ENCODE measurements around the gene CYP26C1. TPM values are rescaled to one million over a fixed set of nuclear protein-coding genes. Genes with fewer than 3 reads are reported as not detected.
"Not testable (repeated sequence)": the region's sequence is repeated elsewhere in the genome, so short reads cannot be mapped to it uniquely, and the experiment has no call there.

CYP26C1 gene
- total RNA-seq, 1 experiment from 2014 or later, result 0.07 TPM

DNA sequence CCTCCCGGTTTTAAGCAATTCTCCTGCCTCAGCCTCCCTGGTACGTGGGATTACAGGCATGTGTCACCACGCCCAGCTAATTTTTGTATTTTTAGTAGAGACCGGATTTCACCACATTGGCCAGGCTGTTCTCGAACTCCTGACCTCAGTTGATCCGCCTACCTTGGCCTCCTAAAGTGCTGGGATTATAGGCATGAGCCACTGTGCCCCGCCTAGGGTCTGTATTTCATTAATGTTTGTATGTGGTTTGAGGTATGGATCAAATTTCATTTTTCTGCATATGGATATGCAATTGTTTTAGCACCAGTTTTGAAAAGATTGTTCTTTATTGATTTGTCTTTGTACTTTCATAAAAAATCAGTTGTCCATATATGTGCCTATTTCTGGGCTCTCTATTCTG is 39.1 kb downstream of the CYP26C1 start:
- no peak for DNase-seq (ENCODE audit: low read depth, low spot score)
- H3K9me3 ChIP-seq (ENCODE audit: control insufficient read depth in 1 of 2, insufficient read depth in 1 of 2, low read depth in 1 of 2, low read length in 2 of 2), result peaks cover 0 to 5% of the 10 kb centered on the region in 2 experiments; a peak in 2 of 4 replicates
- RAD21 ChIA-PET (ENCODE audit: low non-redundant PET in 1 of 2, low total read pairs in 2 of 2, uncharacterized antibody in 2 of 2, unreplicated experiment in 2 of 2), result no interaction called here
- H3K9ac ChIP-seq (ENCODE audit: low read length), result no peak overlapping the region
- H3K27me3 ChIP-seq (ENCODE audit: insufficient read depth, low read length), result no peaks in the 10 kb centered on the region
- H3K4me1 ChIP-seq (ENCODE audit: control insufficient read depth in 1 of 2, insufficient read depth in 2 of 2, low read length in 2 of 2), result peaks cover 0 to 7% of the 10 kb centered on the region in 2 experiments; a peak in 1 of 4 replicates
- H3K4me3 ChIP-seq (replicated peaks in 1 of 2; ENCODE audit: low read depth in 1 of 2, low read length in 2 of 2), result no peak overlapping the region
- no peaks in the 10 kb centered on the region for H3K36me3 ChIP-seq (ENCODE audit: control insufficient read depth in 1 of 2, insufficient read depth in 2 of 2, low read length in 2 of 2)
- ATAC-seq, result no peak
- H3K9me2 ChIP-seq (ENCODE audit: insufficient read depth), result no peaks in the 10 kb centered on the region
- no peak for TF ChIP-seq ZNF274 (IDR thresholded peaks at IDR 0.05; ENCODE audit: low read depth, low read length)
- no peak for TF ChIP-seq ZFX (IDR thresholded peaks at IDR 0.05)
- no peak for TF ChIP-seq SIN3A (IDR thresholded peaks at IDR 0.05; ENCODE audit: low read depth)
- no peak for TF ChIP-seq SRF (IDR thresholded peaks at IDR 0.05; ENCODE audit: low read depth)
- no peak for TF ChIP-seq CEBPB (IDR thresholded peaks at IDR 0.05; ENCODE audit: low read depth)
- TF ChIP-seq, protein P1, sequence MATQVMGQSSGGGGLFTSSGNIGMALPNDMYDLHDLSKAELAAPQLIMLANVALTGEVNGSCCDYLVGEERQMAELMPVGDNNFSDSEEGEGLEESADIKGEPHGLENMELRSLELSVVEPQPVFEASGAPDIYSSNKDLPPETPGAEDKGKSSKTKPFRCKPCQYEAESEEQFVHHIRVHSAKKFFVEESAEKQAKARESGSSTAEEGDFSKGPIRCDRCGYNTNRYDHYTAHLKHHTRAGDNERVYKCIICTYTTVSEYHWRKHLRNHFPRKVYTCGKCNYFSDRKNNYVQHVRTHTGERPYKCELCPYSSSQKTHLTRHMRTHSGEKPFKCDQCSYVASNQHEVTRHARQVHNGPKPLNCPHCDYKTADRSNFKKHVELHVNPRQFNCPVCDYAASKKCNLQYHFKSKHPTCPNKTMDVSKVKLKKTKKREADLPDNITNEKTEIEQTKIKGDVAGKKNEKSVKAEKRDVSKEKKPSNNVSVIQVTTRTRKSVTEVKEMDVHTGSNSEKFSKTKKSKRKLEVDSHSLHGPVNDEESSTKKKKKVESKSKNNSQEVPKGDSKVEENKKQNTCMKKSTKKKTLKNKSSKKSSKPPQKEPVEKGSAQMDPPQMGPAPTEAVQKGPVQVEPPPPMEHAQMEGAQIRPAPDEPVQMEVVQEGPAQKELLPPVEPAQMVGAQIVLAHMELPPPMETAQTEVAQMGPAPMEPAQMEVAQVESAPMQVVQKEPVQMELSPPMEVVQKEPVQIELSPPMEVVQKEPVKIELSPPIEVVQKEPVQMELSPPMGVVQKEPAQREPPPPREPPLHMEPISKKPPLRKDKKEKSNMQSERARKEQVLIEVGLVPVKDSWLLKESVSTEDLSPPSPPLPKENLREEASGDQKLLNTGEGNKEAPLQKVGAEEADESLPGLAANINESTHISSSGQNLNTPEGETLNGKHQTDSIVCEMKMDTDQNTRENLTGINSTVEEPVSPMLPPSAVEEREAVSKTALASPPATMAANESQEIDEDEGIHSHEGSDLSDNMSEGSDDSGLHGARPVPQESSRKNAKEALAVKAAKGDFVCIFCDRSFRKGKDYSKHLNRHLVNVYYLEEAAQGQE (IDR thresholded peaks at IDR 0.05; ENCODE audit: low read depth), result no peak
- TF ChIP-seq TCF7L2 (IDR thresholded peaks at IDR 0.05; ENCODE audit: borderline replicate concordance, extremely low read depth, insufficient read depth, insufficient read length), result no peak
- no peak for TF ChIP-seq EGR1 (IDR thresholded peaks at IDR 0.05; ENCODE audit: low read depth)
- no peak for TF ChIP-seq RAD21 (IDR thresholded peaks at IDR 0.05; ENCODE audit: low read depth)
- TF ChIP-seq, protein P2, sequence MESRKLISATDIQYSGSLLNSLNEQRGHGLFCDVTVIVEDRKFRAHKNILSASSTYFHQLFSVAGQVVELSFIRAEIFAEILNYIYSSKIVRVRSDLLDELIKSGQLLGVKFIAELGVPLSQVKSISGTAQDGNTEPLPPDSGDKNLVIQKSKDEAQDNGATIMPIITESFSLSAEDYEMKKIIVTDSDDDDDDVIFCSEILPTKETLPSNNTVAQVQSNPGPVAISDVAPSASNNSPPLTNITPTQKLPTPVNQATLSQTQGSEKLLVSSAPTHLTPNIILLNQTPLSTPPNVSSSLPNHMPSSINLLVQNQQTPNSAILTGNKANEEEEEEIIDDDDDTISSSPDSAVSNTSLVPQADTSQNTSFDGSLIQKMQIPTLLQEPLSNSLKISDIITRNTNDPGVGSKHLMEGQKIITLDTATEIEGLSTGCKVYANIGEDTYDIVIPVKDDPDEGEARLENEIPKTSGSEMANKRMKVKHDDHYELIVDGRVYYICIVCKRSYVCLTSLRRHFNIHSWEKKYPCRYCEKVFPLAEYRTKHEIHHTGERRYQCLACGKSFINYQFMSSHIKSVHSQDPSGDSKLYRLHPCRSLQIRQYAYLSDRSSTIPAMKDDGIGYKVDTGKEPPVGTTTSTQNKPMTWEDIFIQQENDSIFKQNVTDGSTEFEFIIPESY (IDR thresholded peaks at IDR 0.05; ENCODE audit: extremely low read depth, insufficient replicate concordance, low read length), result no peak
- no peak for TF ChIP-seq FOSL1 (IDR thresholded peaks at IDR 0.05; ENCODE audit: low read depth)
- no peak for TF ChIP-seq MAX (IDR thresholded peaks at IDR 0.05)
- TF ChIP-seq POLR2AphosphoS5 (IDR thresholded peaks at IDR 0.05; ENCODE audit: low read depth, low read length), result no peak
- TF ChIP-seq, protein P3, sequence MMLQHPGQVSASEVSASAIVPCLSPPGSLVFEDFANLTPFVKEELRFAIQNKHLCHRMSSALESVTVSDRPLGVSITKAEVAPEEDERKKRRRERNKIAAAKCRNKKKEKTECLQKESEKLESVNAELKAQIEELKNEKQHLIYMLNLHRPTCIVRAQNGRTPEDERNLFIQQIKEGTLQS (IDR thresholded peaks at IDR 0.05), result no peak
- no peak for TF ChIP-seq EZH2phosphoT487 (IDR thresholded peaks at IDR 0.05; ENCODE audit: borderline replicate concordance)
- POLR2A ChIA-PET, result no interaction called here
- H3K79me2 ChIP-seq (ENCODE audit: insufficient read depth, low read length), result no peaks in the 10 kb centered on the region
- no peak overlapping the region for H3K27ac ChIP-seq (ENCODE audit: low read depth, low read length)
- no peaks in the 10 kb centered on the region for H4K20me1 ChIP-seq (ENCODE audit: insufficient read depth)
- H3K4me2 ChIP-seq (ENCODE audit: low read length), result no peak overlapping the region
- no TSS peak for BruUV-seq (replicated peaks)
- intact Hi-C loops (cut with micrococcal nuclease), result no loop called here
- CTCF ChIA-PET, result no interaction called here
- no peak overlapping the region for H2AFZ ChIP-seq (ENCODE audit: low read depth, low read length, poor library complexity, severe bottlenecking)

GRCh38 chr10:93101148-93101547 is 40.5 kb downstream of the CYP26C1 start:
- H3K9me2 ChIP-seq (ENCODE audit: insufficient read depth); H3K4me2 ChIP-seq (ENCODE audit: low read length); H3K36me3 ChIP-seq (ENCODE audit: control insufficient read depth in 1 of 2, insufficient read depth in 2 of 2, low read length in 2 of 2); RAD21 ChIA-PET (ENCODE audit: low non-redundant PET in 1 of 2, low total read pairs in 2 of 2, uncharacterized antibody in 2 of 2, unreplicated experiment in 2 of 2); CTCF ChIA-PET; POLR2A ChIA-PET; ATAC-seq; DNase-seq (ENCODE audit: low read depth, low spot score); H3K9me3 ChIP-seq (ENCODE audit: control insufficient read depth in 1 of 2, insufficient read depth in 1 of 2, low read depth in 1 of 2, low read length in 2 of 2); intact Hi-C loops (cut with micrococcal nuclease); H2AFZ ChIP-seq (ENCODE audit: low read depth, low read length, poor library complexity, severe bottlenecking); H3K27me3 ChIP-seq (ENCODE audit: insufficient read depth, low read length); H3K27ac ChIP-seq (ENCODE audit: low read depth, low read length); H4K20me1 ChIP-seq (ENCODE audit: insufficient read depth); H3K9ac ChIP-seq (ENCODE audit: low read length); H3K79me2 ChIP-seq (ENCODE audit: insufficient read depth, low read length); H3K4me3 ChIP-seq (replicated peaks in 1 of 2; ENCODE audit: low read depth in 1 of 2, low read length in 2 of 2); BruUV-seq (replicated peaks): not testable (repeated sequence)
- H3K4me1 ChIP-seq (ENCODE audit: control insufficient read depth in 1 of 2, insufficient read depth in 2 of 2, low read length in 2 of 2), result peaks cover 3 to 13% of the 10 kb centered on the region in 2 experiments; a peak in 3 of 4 replicates

Measured in HCT116 (cell line).